HCT116 (cell line): ENCODE results near the gene TYK2. TPM values are rescaled to one million over a fixed set of nuclear protein-coding genes. Genes with fewer than 3 reads are reported as not detected.
"Not testable (repeated sequence)": the region's sequence is repeated elsewhere in the genome, so short reads cannot be mapped to it uniquely, and the experiment has no call there.

Experiments used
- ATAC-seq: fragments of 200-7000 bp; cut with Tn5 transposase; 2 replicates; pipeline ENCODE4 v1.9.1; 2020; ENCODE audit warnings: mild to moderate bottlenecking, moderate library complexity
- BruUV-seq: library from RNA; stranded (reverse); fragments of 400-500 nt; replicated peaks from 2 replicates; lab custom pipeline; 2021; lab: Mats Ljungman, UMichigan
- CTCF ChIA-PET: fragments of 300-600 bp; sonication (Branson Sonifier 250); formaldehyde crosslinking; loops from one replicate; lab custom pipeline; 2021; ENCODE audit warnings: antibody characterized with exemption; lab: Charles Lee
- POLR2A ChIA-PET: fragments of 300-600, 350-600 bp; sonication (Branson Sonifier 250); formaldehyde crosslinking; loops from one replicate; lab custom pipeline; 2021; ENCODE audit warnings: antibody characterized with exemption; lab: Charles Lee
- RAD21 ChIA-PET, 2 experiments: fragments of 300-600 bp; sonication (Branson Sonifier 250); formaldehyde crosslinking; loops; one replicate each; lab custom pipeline; 2023; ENCODE audit warnings: low total read pairs in 2 of 2; ENCODE audit not compliant: uncharacterized antibody in 2 of 2, unreplicated experiment in 2 of 2, low non-redundant PET in 1 of 2; lab: Charles Lee
- DNase-seq: peaks from one replicate; pipeline ENCODE4 v3.0.0-alpha.2; 2010; ENCODE audit warnings: low read depth, low spot score
- H2AFZ ChIP-seq: fragments of 200-600 bp; shearing (Covaris generic), sonication (generic); 2 replicates; pipeline ENCODE4 v1.6.1; 2017; ENCODE audit warnings: low read depth, mixed run types, mixed read lengths, antibody characterized with exemption, low read length; ENCODE audit not compliant: poor library complexity, severe bottlenecking
- H3K27ac ChIP-seq: 2 replicates; pipeline ENCODE4 v1.5.1; 2012; ENCODE audit warnings: low read depth, low read length
- H3K27me3 ChIP-seq: fragments of 200-600 bp; sonication (generic); 2 replicates; pipeline ENCODE4 v1.6.1; 2016; ENCODE audit warnings: mixed run types, low read length, mixed read lengths; ENCODE audit not compliant: insufficient read depth
- H3K36me3 ChIP-seq, 2 experiments: fragments of 200-500 bp in 1 of 2; fragments of 200-600 bp in 1 of 2; sonication (Bioruptor generic) in 1 of 2; sonication (generic) in 1 of 2; 2 replicates each; pipeline versions ENCODE4 v1.5.1 to v1.6.1; 2014 to 2016; ENCODE audit warnings: low read length in 2 of 2, inconsistent platforms in 1 of 2, mixed read lengths in 1 of 2, mixed run types in 1 of 2; ENCODE audit not compliant: insufficient read depth in 2 of 2, control insufficient read depth in 1 of 2
- H3K4me1 ChIP-seq, 2 experiments: fragments of 200-600 bp in 1 of 2; sonication (generic) in 1 of 2; 2 replicates each; pipeline versions ENCODE4 v1.5.1 to v1.6.1; 2012 to 2017; ENCODE audit warnings: low read length in 2 of 2, inconsistent platforms in 1 of 2, mild to moderate bottlenecking in 1 of 2, mixed read lengths in 1 of 2, mixed run types in 1 of 2, moderate library complexity in 1 of 2; ENCODE audit not compliant: insufficient read depth in 2 of 2, control insufficient read depth in 1 of 2
- H3K4me2 ChIP-seq: fragments of 200-600 bp; sonication (generic); 2 replicates; pipeline ENCODE4 v1.6.1; 2017; ENCODE audit warnings: mixed run types, low read length, mixed read lengths
- H3K4me3 ChIP-seq, 2 experiments: fragments of 200-600 bp in 1 of 2; sonication (generic) in 1 of 2; replicated peaks in 1 of 2; 2 replicates each; pipeline ENCODE4 v1.5.1; 2011 to 2016; ENCODE audit warnings: low read length in 2 of 2, control low read depth in 1 of 2, low read depth in 1 of 2, mild to moderate bottlenecking in 1 of 2, mixed read lengths in 1 of 2, mixed run types in 1 of 2
- H3K79me2 ChIP-seq: fragments of 200-600 bp; sonication (generic); 2 replicates; pipeline ENCODE4 v1.6.1; 2017; ENCODE audit warnings: mild to moderate bottlenecking, mixed run types, low read length, moderate library complexity, mixed read lengths; ENCODE audit not compliant: insufficient read depth
- H3K9ac ChIP-seq: fragments of 200-600 bp; sonication (generic); 2 replicates; pipeline ENCODE4 v1.6.1; 2016; ENCODE audit warnings: low read length, mixed read lengths
- H3K9me2 ChIP-seq: fragments of 200-600 bp; sonication (generic), shearing (Covaris generic); 2 replicates; pipeline ENCODE4 v1.6.1; 2017; ENCODE audit warnings: mixed run types, mild to moderate bottlenecking, moderate library complexity; ENCODE audit not compliant: insufficient read depth
- H3K9me3 ChIP-seq, 2 experiments: fragments of 200-500 bp in 1 of 2; fragments of 200-600 bp in 1 of 2; sonication (Bioruptor generic) in 1 of 2; sonication (generic) in 1 of 2; 2 replicates each; pipeline ENCODE4 v1.6.1; 2014 to 2017; ENCODE audit warnings: low read length in 2 of 2, mixed read lengths in 2 of 2, inconsistent platforms in 1 of 2, low read depth in 1 of 2, mild to moderate bottlenecking in 1 of 2, mixed run types in 1 of 2, moderate library complexity in 1 of 2; ENCODE audit not compliant: control insufficient read depth in 1 of 2, insufficient read depth in 1 of 2
- H4K20me1 ChIP-seq: fragments of 200-600 bp; sonication (generic), shearing (Covaris generic); 2 replicates; pipeline ENCODE4 v1.6.1; 2017; ENCODE audit warnings: mixed run types, mild to moderate bottlenecking, moderate library complexity; ENCODE audit not compliant: insufficient read depth
- ATF3 ChIP-seq: IDR thresholded peaks from 2 replicates; pipeline ENCODE4 v1.6.1; 2012
- CBX3 ChIP-seq: IDR thresholded peaks from 2 replicates; pipeline ENCODE4 v1.6.1; 2012; ENCODE audit warnings: low read depth
- CEBPB ChIP-seq: IDR thresholded peaks from 2 replicates; pipeline ENCODE4 v1.6.1; 2012; ENCODE audit warnings: low read depth
- CTCF ChIP-seq, 3 experiments: fragments of 200-600 bp in 1 of 3; sonication (generic) in 1 of 3; IDR thresholded peaks in 2 of 3; conservative IDR thresholded peaks in 1 of 3; 2 replicates each; pipeline ENCODE4 v1.5.1; 2012 to 2017; ENCODE audit warnings: low read depth in 2 of 3, low read length in 2 of 3, antibody characterized with exemption in 1 of 3, borderline replicate concordance in 1 of 3, control low read depth in 1 of 3, mild to moderate bottlenecking in 1 of 3, mixed read lengths in 1 of 3, mixed run types in 1 of 3, moderate library complexity in 1 of 3; ENCODE audit not compliant: insufficient read depth in 1 of 3
- EZH2 ChIP-seq: fragments of 200-600 bp; sonication (generic); IDR thresholded peaks from 2 replicates; pipeline ENCODE4 v1.6.1; 2017; ENCODE audit warnings: antibody characterized with exemption, mixed run types
- EZH2phosphoT487 ChIP-seq: fragments of 200-600 bp; IDR thresholded peaks from 2 replicates; pipeline ENCODE4 v1.6.1; 2018; ENCODE audit warnings: antibody characterized with exemption, borderline replicate concordance
- FOSL1 ChIP-seq: IDR thresholded peaks from 2 replicates; pipeline ENCODE4 v1.6.1; 2012; ENCODE audit warnings: low read depth
- JUND ChIP-seq: IDR thresholded peaks from 2 replicates; pipeline ENCODE4 v1.6.1; 2012
- MAX ChIP-seq: IDR thresholded peaks from 2 replicates; pipeline ENCODE4 v1.6.1; 2012
- POLR2A ChIP-seq: IDR thresholded peaks from 2 replicates; pipeline ENCODE4 v1.7.0; 2011; ENCODE audit warnings: borderline replicate concordance; ENCODE audit not compliant: insufficient read depth, insufficient read length; ENCODE audit errors: extremely low read depth
- RAD21 ChIP-seq: IDR thresholded peaks from 2 replicates; pipeline ENCODE4 v1.6.1; 2012; ENCODE audit warnings: low read depth, mild to moderate bottlenecking
- SP1 ChIP-seq: IDR thresholded peaks from 2 replicates; pipeline ENCODE4 v1.6.1; 2012; ENCODE audit warnings: low read depth
- TCF7L2 ChIP-seq: IDR thresholded peaks from 2 replicates; pipeline ENCODE4 v1.7.0; 2011; ENCODE audit warnings: borderline replicate concordance, inconsistent platforms; ENCODE audit not compliant: insufficient read depth, insufficient read length; ENCODE audit errors: extremely low read depth
- ZBTB33 ChIP-seq: IDR thresholded peaks from 2 replicates; pipeline ENCODE4 v1.6.1; 2011; ENCODE audit warnings: mild to moderate bottlenecking, low read length, moderate library complexity; ENCODE audit not compliant: insufficient replicate concordance; ENCODE audit errors: extremely low read depth
- ZFX ChIP-seq: fragments of 450-650 bp; IDR thresholded peaks from 2 replicates; pipeline ENCODE4 v1.6.1; 2017
- ZNF274 ChIP-seq: fragments of 200-500 bp; sonication (Bioruptor generic); IDR thresholded peaks from 2 replicates; pipeline ENCODE4 v1.6.1; 2014; ENCODE audit warnings: mild to moderate bottlenecking, low read depth, low read length, inconsistent platforms
- intact Hi-C: fragments of 100-400 bp; cut with micrococcal nuclease; formaldehyde crosslinking; loops from 2 replicates; pipeline ENCODE4 v1.10.0; 2022
- total RNA-seq: library from RNA; stranded (reverse); gene quantifications from one replicate; pipeline ENCODE4 v1.2.1, GENCODE V29; 2021; ENCODE audit not compliant: unreplicated experiment

TYK2 gene
- total RNA-seq, 1 experiment from 2014 or later: 110 TPM

- H3K27ac ChIP-seq: no peak overlapping the region
- POLR2A ChIA-PET: no interaction called here
- H4K20me1 ChIP-seq: peaks cover 16% of the 10 kb centered on the region; the same call in 1 of the 2 replicates
- H3K9me3 ChIP-seq: no peaks in the 10 kb centered on the region
- H3K4me2 ChIP-seq: no peak overlapping the region
- CTCF ChIA-PET: interaction anchor here (0.9 kb wide), 1 partner anchor 11 kb away, joined by 3 read pairs; no protein-coding TSS in a partner anchor
- no peak overlapping the region for H3K4me3 ChIP-seq
- no peaks in the 10 kb centered on the region for H3K27me3 ChIP-seq
- DNase-seq: no peak
- TF ChIP-seq ZFX: no peak
- no peak for TF ChIP-seq FOSL1
- no peak for TF ChIP-seq ZBTB33
- no peak for TF ChIP-seq JUND
- no peak for TF ChIP-seq CEBPB
- TF ChIP-seq POLR2A: no peak
- no peak for TF ChIP-seq CTCF (IDR thresholded peaks at IDR 0.05 in 2 of 3, conservative IDR thresholded peaks at IDR 0.05 in 1 of 3; ENCODE audit: borderline replicate concordance in 1 of 3, insufficient read depth in 1 of 3, low read depth in 2 of 3, low read length in 2 of 3)
- no peak for TF ChIP-seq MAX
- no peak for TF ChIP-seq EZH2phosphoT487
- no peak for TF ChIP-seq SP1
- no peak for TF ChIP-seq ATF3
- TF ChIP-seq ZNF274: no peak
- TF ChIP-seq TCF7L2: no peak
- no peak for TF ChIP-seq EZH2
- TF ChIP-seq CBX3: no peak
- no peak for TF ChIP-seq RAD21
- TF ChIP-seq, all 23 proteins: peak for 0
- no peak overlapping the region for H3K9ac ChIP-seq
- intact Hi-C loops: loop anchor here (5.0 kb wide), 2 partner anchors 77 to 167 kb away; partner anchors contain the start of genes CDKN2D and KRI1
- no peaks in the 10 kb centered on the region for H3K9me2 ChIP-seq
- H3K4me1 ChIP-seq: peaks cover 11 to 34% of the 10 kb centered on the region in 2 experiments
- BruUV-seq: no TSS peak
- no peak overlapping the region for H2AFZ ChIP-seq
- peaks cover 81% of the 10 kb centered on the region for H3K79me2 ChIP-seq
- peaks cover 15 to 38% of the 10 kb centered on the region in 2 experiments for H3K36me3 ChIP-seq
- ATAC-seq: no peak
- RAD21 ChIA-PET: no interaction called here
These were observed 19.5 kb upstream of the TYK2 start for GRCh38 chr19:10399878-10400277.

GRCh38 chr19:10399340-10399739 lies 19.0 kb upstream of the TYK2 start:
- peaks cover 11 to 29% of the 10 kb centered on the region in 2 experiments for H3K4me1 ChIP-seq
- H3K4me3 ChIP-seq, BruUV-seq, H3K4me2 ChIP-seq, H3K9me3 ChIP-seq, H2AFZ ChIP-seq, intact Hi-C loops, ATAC-seq, DNase-seq, H3K9ac ChIP-seq, H3K9me2 ChIP-seq, RAD21 ChIA-PET, H3K27me3 ChIP-seq, POLR2A ChIA-PET, CTCF ChIA-PET, H3K27ac ChIP-seq: not testable (repeated sequence)
- H3K36me3 ChIP-seq: peaks cover 17 to 41% of the 10 kb centered on the region in 2 experiments
- peaks cover 83% of the 10 kb centered on the region for H3K79me2 ChIP-seq
- peaks cover 16% of the 10 kb centered on the region; the same call in 1 of the 2 replicates for H4K20me1 ChIP-seq
